Astrocyte (in vitro differentiated cells and primary cell): ENCODE results near the gene MACIR. TPM values are rescaled to one million over a fixed set of nuclear protein-coding genes. Genes with fewer than 3 reads are reported as not detected.
A peak's percentile ranks its signal among the peaks of the same experiment; 100 is the strongest.

Source experiments
- DNase-seq: peaks from one replicate; pipeline ENCODE4 v3.0.0-alpha.2; 2010; ENCODE audit warnings: low read depth
- FAIRE-seq: peaks from 2 replicates; lab custom pipeline; 2011; peaks lifted over from hg19 to GRCh38; lab: Jason Lieb, UNC
- H2AFZ ChIP-seq: 2 replicates; pipeline ENCODE4 v1.6.0; 2012; ENCODE audit warnings: low read depth, low read length, inconsistent platforms
- H3K27ac ChIP-seq: 2 replicates; pipeline ENCODE4 v1.5.1; 2011; ENCODE audit warnings: low read depth, low read length, inconsistent platforms
- H3K27me3 ChIP-seq: 2 replicates; pipeline ENCODE4 v1.6.0; 2011; ENCODE audit warnings: low read length, inconsistent platforms; ENCODE audit not compliant: insufficient read depth
- H3K36me3 ChIP-seq: 2 replicates; pipeline ENCODE4 v1.5.1; 2011; ENCODE audit warnings: low read length, inconsistent platforms; ENCODE audit not compliant: insufficient read depth
- H3K4me1 ChIP-seq: 2 replicates; pipeline ENCODE4 v1.5.1; 2011; ENCODE audit warnings: low read length, inconsistent platforms; ENCODE audit not compliant: insufficient read depth
- H3K4me2 ChIP-seq: 2 replicates; pipeline ENCODE4 v1.6.0; 2012; ENCODE audit warnings: low read length, inconsistent platforms
- H3K4me3 ChIP-seq: 2 replicates; pipeline ENCODE4 v1.5.1; 2011; ENCODE audit warnings: low read depth, mild to moderate bottlenecking, low read length, inconsistent platforms; ENCODE audit not compliant: insufficient read depth
- H3K79me2 ChIP-seq: 2 replicates; pipeline ENCODE4 v1.6.0; 2012; ENCODE audit warnings: mild to moderate bottlenecking, low read length, inconsistent platforms; ENCODE audit not compliant: insufficient read depth
- H3K9ac ChIP-seq: 2 replicates; pipeline ENCODE4 v1.6.0; 2012; ENCODE audit warnings: mild to moderate bottlenecking, low read length, inconsistent platforms
- H3K9me3 ChIP-seq: 2 replicates; pipeline ENCODE4 v1.5.1; 2012; ENCODE audit warnings: low read depth, mild to moderate bottlenecking, low read length, inconsistent platforms; ENCODE audit not compliant: insufficient read depth
- H4K20me1 ChIP-seq: 2 replicates; pipeline ENCODE4 v1.6.0; 2012; ENCODE audit warnings: low read length, inconsistent platforms; ENCODE audit not compliant: insufficient read depth
- H3K27ac Mint-ChIP-seq: one replicate; pipeline ENCODE4 v1.8.0; 2021; ENCODE audit warnings: mild to moderate bottlenecking, mixed read lengths; ENCODE audit not compliant: unreplicated experiment
- H3K27me3 Mint-ChIP-seq: one replicate; pipeline ENCODE4 v1.8.0; 2021; ENCODE audit warnings: low read depth, mixed read lengths; ENCODE audit not compliant: unreplicated experiment
- H3K36me3 Mint-ChIP-seq: one replicate; pipeline ENCODE4 v1.8.0; 2021; ENCODE audit warnings: low read depth, mixed read lengths; ENCODE audit not compliant: unreplicated experiment
- H3K4me1 Mint-ChIP-seq: one replicate; pipeline ENCODE4 v1.8.0; 2021; ENCODE audit warnings: low read depth, mixed read lengths; ENCODE audit not compliant: unreplicated experiment
- H3K4me3 Mint-ChIP-seq: one replicate; pipeline ENCODE4 v1.8.0; 2021; ENCODE audit warnings: mild to moderate bottlenecking, moderate library complexity, mixed read lengths; ENCODE audit not compliant: unreplicated experiment
- H3K9me3 Mint-ChIP-seq: one replicate; pipeline ENCODE4 v1.8.0; 2021; ENCODE audit warnings: mild to moderate bottlenecking, mixed read lengths; ENCODE audit not compliant: unreplicated experiment
- EZH2 ChIP-seq: IDR thresholded peaks from 2 replicates; pipeline ENCODE4 v1.6.1; 2012; ENCODE audit warnings: mild to moderate bottlenecking, low read length, inconsistent platforms; ENCODE audit not compliant: insufficient read depth
- total RNA-seq: library from RNA; stranded (reverse); gene quantifications from 2 replicates; pipeline ENCODE4 v1.2.1, GENCODE V29; 2021
- TF ChIP-seq, protein P1 (sequence below): IDR thresholded peaks from 2 replicates; pipeline ENCODE4 v1.5.1; 2011; ENCODE audit warnings: low read depth, mild to moderate bottlenecking, inconsistent platforms, low read length, moderate library complexity; ENCODE audit not compliant: insufficient read depth

The MACIR gene
- total RNA-seq, 1 donor from 2014 or later = 27.1 TPM

DNA sequence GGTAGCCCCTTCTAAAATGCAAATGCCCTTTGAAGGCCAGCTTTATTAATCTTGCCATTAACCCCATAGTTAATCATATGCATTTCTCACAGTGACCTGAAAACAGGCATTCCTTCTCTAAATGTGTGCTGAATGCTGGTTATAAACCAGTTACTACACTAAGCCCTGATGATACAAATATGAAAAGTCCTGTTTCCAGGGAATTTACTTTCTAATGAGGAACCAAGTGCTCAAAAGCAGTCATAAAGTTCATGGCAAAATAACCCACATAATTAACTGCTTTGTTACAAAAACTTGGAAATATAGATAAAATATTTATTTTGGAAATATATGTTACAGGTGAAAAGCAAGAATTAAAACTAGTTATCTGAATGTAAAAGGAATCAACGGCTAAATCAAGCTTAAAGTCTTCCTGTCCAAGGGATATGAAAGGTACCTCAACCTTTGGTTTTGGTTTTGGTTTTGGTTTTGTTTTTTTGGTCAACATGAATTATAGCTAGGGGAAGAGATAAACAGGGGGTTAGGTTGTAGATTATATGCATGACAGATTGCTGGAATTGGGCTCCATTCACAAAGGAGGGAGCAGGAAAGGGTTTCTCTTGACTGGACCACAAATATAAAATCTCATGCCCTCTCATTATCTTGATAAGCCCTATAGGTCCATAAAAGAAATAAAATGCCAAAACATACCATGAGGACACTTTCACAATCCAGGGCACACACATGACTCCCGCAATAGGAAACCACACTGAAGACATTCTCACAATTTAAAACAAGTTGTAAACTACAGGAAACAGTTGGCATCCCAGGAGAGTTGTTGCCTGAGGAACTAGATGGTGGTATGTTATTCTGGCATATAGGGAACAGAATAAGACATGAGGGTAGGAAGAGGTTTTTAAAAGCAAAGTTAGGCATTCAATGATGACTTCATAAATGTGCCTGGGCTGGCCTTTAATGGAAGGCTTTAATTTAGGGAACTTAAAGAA, 46.7 kb upstream of the MACIR start:
- Histone ChIP-seq H3K4me3 (no peak overlapping the region), H2AFZ (no peak overlapping the region), H3K36me3 (no peaks in the 10 kb centered on the region), H3K27me3 (no peaks in the 10 kb centered on the region), H3K4me2 (no peak overlapping the region), H3K9me3 (no peaks in the 10 kb centered on the region), H3K9ac (no peak overlapping the region), H3K27ac (no peak overlapping the region), H3K4me1 (no peaks in the 10 kb centered on the region), H4K20me1 (no peaks in the 10 kb centered on the region), H3K79me2 (no peaks in the 10 kb centered on the region)
- no peak overlapping the region for H3K4me3 Mint-ChIP-seq
- DNase-seq = no peak
- H3K9me3 Mint-ChIP-seq = peaks cover 1% of the 10 kb centered on the region
- H3K27ac Mint-ChIP-seq = no peak overlapping the region
- peaks cover 20% of the 10 kb centered on the region for H3K4me1 Mint-ChIP-seq
- peaks cover 2% of the 10 kb centered on the region for H3K36me3 Mint-ChIP-seq
- no peak for FAIRE-seq
- no peak for TF ChIP-seq EZH2
- TF ChIP-seq, protein P1, sequence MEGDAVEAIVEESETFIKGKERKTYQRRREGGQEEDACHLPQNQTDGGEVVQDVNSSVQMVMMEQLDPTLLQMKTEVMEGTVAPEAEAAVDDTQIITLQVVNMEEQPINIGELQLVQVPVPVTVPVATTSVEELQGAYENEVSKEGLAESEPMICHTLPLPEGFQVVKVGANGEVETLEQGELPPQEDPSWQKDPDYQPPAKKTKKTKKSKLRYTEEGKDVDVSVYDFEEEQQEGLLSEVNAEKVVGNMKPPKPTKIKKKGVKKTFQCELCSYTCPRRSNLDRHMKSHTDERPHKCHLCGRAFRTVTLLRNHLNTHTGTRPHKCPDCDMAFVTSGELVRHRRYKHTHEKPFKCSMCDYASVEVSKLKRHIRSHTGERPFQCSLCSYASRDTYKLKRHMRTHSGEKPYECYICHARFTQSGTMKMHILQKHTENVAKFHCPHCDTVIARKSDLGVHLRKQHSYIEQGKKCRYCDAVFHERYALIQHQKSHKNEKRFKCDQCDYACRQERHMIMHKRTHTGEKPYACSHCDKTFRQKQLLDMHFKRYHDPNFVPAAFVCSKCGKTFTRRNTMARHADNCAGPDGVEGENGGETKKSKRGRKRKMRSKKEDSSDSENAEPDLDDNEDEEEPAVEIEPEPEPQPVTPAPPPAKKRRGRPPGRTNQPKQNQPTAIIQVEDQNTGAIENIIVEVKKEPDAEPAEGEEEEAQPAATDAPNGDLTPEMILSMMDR = no peak
- no peaks in the 10 kb centered on the region for H3K27me3 Mint-ChIP-seq

DNA sequence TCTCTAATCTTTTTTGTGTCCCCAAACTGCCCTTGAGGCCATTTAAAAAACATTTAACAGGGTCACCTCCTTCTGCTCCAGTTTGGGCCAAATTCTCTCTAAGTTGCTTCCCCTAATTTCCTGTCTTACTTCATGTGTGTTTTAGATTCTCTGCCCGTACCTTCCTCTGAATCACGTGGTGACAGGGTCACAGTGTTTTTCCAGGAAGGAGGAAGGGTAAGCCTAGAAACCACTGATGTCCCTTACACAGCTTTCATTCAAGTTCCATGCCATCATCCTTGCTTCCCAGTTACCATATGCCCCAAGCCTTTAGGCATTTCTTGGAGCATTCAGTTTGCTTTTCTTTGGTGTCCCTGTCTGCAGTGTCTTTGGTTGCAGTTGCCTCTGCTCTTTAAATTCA, 42.4 kb upstream of the MACIR start:
- no peak overlapping the region for H3K4me3 Mint-ChIP-seq
- H3K9me3 Mint-ChIP-seq = peaks cover 4% of the 10 kb centered on the region
- Histone ChIP-seq H2AFZ (no peak overlapping the region), H3K4me3 (no peak overlapping the region), H3K4me1 (peaks cover 3% of the 10 kb centered on the region), H3K36me3 (no peaks in the 10 kb centered on the region), H3K9ac (no peak overlapping the region), H4K20me1 (no peaks in the 10 kb centered on the region), H3K9me3 (no peaks in the 10 kb centered on the region), H3K4me2 (no peak overlapping the region), H3K27me3 (no peaks in the 10 kb centered on the region), H3K79me2 (no peaks in the 10 kb centered on the region), H3K27ac (no peak overlapping the region)
- no peaks in the 10 kb centered on the region for H3K36me3 Mint-ChIP-seq
- no peak for TF ChIP-seq EZH2
- H3K4me1 Mint-ChIP-seq = peaks cover 13% of the 10 kb centered on the region
- H3K27me3 Mint-ChIP-seq = no peaks in the 10 kb centered on the region
- FAIRE-seq (no peak), DNase-seq (no peak)
- peak overlapping the region; percentile 87 for H3K27ac Mint-ChIP-seq

DNA sequence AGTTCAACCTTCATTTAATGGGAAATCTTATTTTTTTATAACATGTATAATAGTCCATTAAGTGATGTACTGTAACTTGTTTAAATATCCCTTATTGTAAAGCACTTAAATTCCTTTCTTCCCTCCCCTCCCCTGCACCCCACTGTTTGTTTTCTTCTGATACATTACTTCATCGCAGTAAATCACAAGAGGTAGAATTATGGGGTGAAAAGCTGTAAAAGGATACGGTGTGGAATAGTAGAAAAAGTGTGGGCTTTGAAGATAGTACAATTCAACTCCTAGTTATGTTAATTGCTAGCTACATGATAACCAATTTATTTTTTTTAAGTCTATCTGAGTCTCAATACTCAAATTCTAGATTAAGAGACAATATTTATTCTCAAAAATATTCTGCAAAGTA, 41.9 kb upstream of the MACIR start:
- H3K4me1 Mint-ChIP-seq = peaks cover 8% of the 10 kb centered on the region
- Histone ChIP-seq H3K9ac (no peak overlapping the region), H3K9me3 (no peaks in the 10 kb centered on the region), H3K27ac (no peak overlapping the region), H3K27me3 (no peaks in the 10 kb centered on the region), H2AFZ (no peak overlapping the region), H3K79me2 (no peaks in the 10 kb centered on the region), H3K4me2 (no peak overlapping the region), H3K36me3 (no peaks in the 10 kb centered on the region), H4K20me1 (no peaks in the 10 kb centered on the region), H3K4me3 (no peak overlapping the region), H3K4me1 (peaks cover 3% of the 10 kb centered on the region)
- TF ChIP-seq, protein P1 = no peak
- no peak for TF ChIP-seq EZH2
- H3K27me3 Mint-ChIP-seq = no peaks in the 10 kb centered on the region
- no peak for DNase-seq
- no peak overlapping the region for H3K4me3 Mint-ChIP-seq
- H3K27ac Mint-ChIP-seq = no peak overlapping the region
- H3K9me3 Mint-ChIP-seq = peaks cover 4% of the 10 kb centered on the region
- no peak for FAIRE-seq
- no peaks in the 10 kb centered on the region for H3K36me3 Mint-ChIP-seq
